Liver (tissue), 9 donors: ENCODE measurements around the gene TM7SF3. TPM values are rescaled to one million over a fixed set of nuclear protein-coding genes. Genes with fewer than 3 reads are reported as not detected.

Experiments
- DNase-seq: peaks from one replicate; pipeline ENCODE4 v3.0.0-alpha.2; 2017; ENCODE audit warnings: low spot score
- H3K27ac ChIP-seq, 2 donors: one replicate each; pipeline ENCODE4 v1.7.0; 2013; ENCODE audit warnings: inconsistent platforms in 2 of 2, low read length in 2 of 2, control low read depth in 1 of 2, low read depth in 1 of 2, mild to moderate bottlenecking in 1 of 2
- H3K27me3 ChIP-seq, 4 donors: one replicate each; pipeline versions ENCODE4 v1.6.1 to v1.7.0; 2013; ENCODE audit warnings: low read length in 3 of 4, inconsistent platforms in 1 of 4, mild to moderate bottlenecking in 1 of 4, moderate library complexity in 1 of 4; ENCODE audit not compliant: control insufficient read depth in 4 of 4, insufficient read depth in 4 of 4
- H3K36me3 ChIP-seq, 4 donors: one replicate each; pipeline versions ENCODE4 v1.6.1 to v1.7.0; 2013; ENCODE audit warnings: low read length in 3 of 4, mild to moderate bottlenecking in 3 of 4, low read depth in 1 of 4, moderate library complexity in 1 of 4; ENCODE audit not compliant: control insufficient read depth in 4 of 4, insufficient read depth in 3 of 4
- H3K4me1 ChIP-seq, 4 donors: one replicate each; pipeline versions ENCODE4 v1.6.1 to v1.7.0; 2013; ENCODE audit warnings: low read length in 3 of 4, mild to moderate bottlenecking in 3 of 4, moderate library complexity in 1 of 4; ENCODE audit not compliant: control insufficient read depth in 4 of 4, insufficient read depth in 4 of 4
- H3K4me3 ChIP-seq, 3 donors: one replicate each; pipeline versions ENCODE4 v1.6.1 to v1.7.0; 2013; ENCODE audit warnings: low read length in 3 of 3, control low read depth in 1 of 3, low read depth in 1 of 3, mild to moderate bottlenecking in 1 of 3
- H3K9ac ChIP-seq, 2 donors: one replicate each; pipeline ENCODE4 v1.7.0; 2013; ENCODE audit warnings: low read length in 2 of 2, mild to moderate bottlenecking in 2 of 2, moderate library complexity in 2 of 2, control low read depth in 1 of 2, low read depth in 1 of 2
- H3K9me3 ChIP-seq, 4 donors: one replicate each; pipeline versions ENCODE4 v1.6.1 to v1.7.0; 2013; ENCODE audit warnings: low read length in 3 of 4; ENCODE audit not compliant: control insufficient read depth in 4 of 4
- ATF3 ChIP-seq: IDR thresholded peaks from 2 replicates; pipeline ENCODE4 v1.6.1; 2016; ENCODE audit warnings: antibody characterized with exemption
- EGR1 ChIP-seq, 2 donors: IDR thresholded peaks; 2 replicates each; pipeline ENCODE4 v1.6.1; 2016 to 2018; ENCODE audit warnings: antibody characterized with exemption in 2 of 2, low read depth in 2 of 2
- FOXA1 ChIP-seq: IDR thresholded peaks from 2 replicates; pipeline ENCODE4 v1.6.1; 2016; ENCODE audit warnings: antibody characterized with exemption
- FOXA2 ChIP-seq: IDR thresholded peaks from 2 replicates; pipeline ENCODE4 v1.6.1; 2016; ENCODE audit warnings: antibody characterized with exemption
- GABPA ChIP-seq, 2 donors: IDR thresholded peaks in 1 of 2; conservative IDR thresholded peaks in 1 of 2; 2 replicates each; pipeline ENCODE4 v1.6.1; 2016; ENCODE audit warnings: antibody characterized with exemption in 2 of 2, mild to moderate bottlenecking in 1 of 2, moderate library complexity in 1 of 2
- HNF4A ChIP-seq, 2 donors: conservative IDR thresholded peaks; 2 replicates each; pipeline ENCODE4 v1.6.1; 2016; ENCODE audit warnings: antibody characterized with exemption in 2 of 2, mild to moderate bottlenecking in 2 of 2
- HNF4G ChIP-seq: IDR thresholded peaks from 2 replicates; pipeline ENCODE4 v1.6.1; 2016; ENCODE audit warnings: antibody characterized with exemption
- JUND ChIP-seq, 2 donors: IDR thresholded peaks; 2 replicates each; pipeline ENCODE4 v1.6.1; 2016; ENCODE audit warnings: antibody characterized with exemption in 2 of 2
- MAX ChIP-seq: IDR thresholded peaks from 2 replicates; pipeline ENCODE4 v1.6.1; 2016; ENCODE audit warnings: antibody characterized with exemption
- NR2F2 ChIP-seq: IDR thresholded peaks from 2 replicates; pipeline ENCODE4 v1.6.1; 2016; ENCODE audit warnings: antibody characterized with exemption
- RAD21 ChIP-seq, 2 donors: IDR thresholded peaks; 2 replicates each; pipeline ENCODE4 v1.6.1; 2016; ENCODE audit warnings: antibody characterized with exemption in 2 of 2, mild to moderate bottlenecking in 2 of 2
- REST ChIP-seq: IDR thresholded peaks from 2 replicates; pipeline ENCODE4 v1.6.1; 2016; ENCODE audit warnings: antibody characterized with exemption, mild to moderate bottlenecking
- RXRA ChIP-seq, 2 donors: IDR thresholded peaks; 2 replicates each; pipeline ENCODE4 v1.6.1; 2017 to 2018; ENCODE audit warnings: antibody characterized with exemption in 2 of 2, mild to moderate bottlenecking in 1 of 2
- SP1 ChIP-seq: IDR thresholded peaks from 2 replicates; pipeline ENCODE4 v1.6.1; 2018; ENCODE audit warnings: antibody characterized with exemption, mild to moderate bottlenecking
- TAF1 ChIP-seq: conservative IDR thresholded peaks from 2 replicates; pipeline ENCODE4 v1.6.1; 2016; ENCODE audit warnings: antibody characterized with exemption, mild to moderate bottlenecking
- YY1 ChIP-seq: IDR thresholded peaks from 2 replicates; pipeline ENCODE4 v1.6.1; 2016; ENCODE audit warnings: antibody characterized with exemption, mild to moderate bottlenecking
- WGBS: extraction: QIAGEN DNeasy Blood & Tissue Kit; methylation state at CpG from one replicate; pipeline ENCODE4 v1.1.7; 2013; 5-methylcytosine and 5-hydroxymethylcytosine counted together
- polyA plus RNA-seq, 2 donors: library from polyadenylated mRNA; stranded (reverse) in 1 of 2; unstranded in 1 of 2; fragments of 200-250 nt in 1 of 2; fragments of >200 nt in 1 of 2; fragmentation: Nextera tagmentation in 1 of 2; extraction: Ambion mirVana in 1 of 2; gene quantifications; one replicate each; pipeline versions ENCODE4 v1.2.1 to v1.2.3, GENCODE V29; 2013 to 2015
- total RNA-seq, 2 donors: library from RNA; depleted of rRNA; stranded (reverse); fragments of >200 nt; gene quantifications; one replicate each; pipeline ENCODE4 v1.2.3, GENCODE V29; 2014
- TF ChIP-seq, protein P1 (sequence below): IDR thresholded peaks from 2 replicates; pipeline ENCODE4 v1.6.1; 2016; ENCODE audit warnings: antibody characterized with exemption
- TF ChIP-seq, protein P2 (sequence below): fragments of 150-350 bp; IDR thresholded peaks from 2 replicates; pipeline ENCODE4 v1.5.1; 2017; ENCODE audit warnings: improper control_type of control experiment, low read depth, low read length; ENCODE audit not compliant: missing input control
- donor health status: healthy.
- donor health status: healthy.
- donor health status: healthy.
- donor health status: healthy.
- donor health status: healthy.

The TM7SF3 gene
- total and polyA plus RNA-seq, 4 donors, result 21.5 to 60.8 (median 44.6) TPM

DNA sequence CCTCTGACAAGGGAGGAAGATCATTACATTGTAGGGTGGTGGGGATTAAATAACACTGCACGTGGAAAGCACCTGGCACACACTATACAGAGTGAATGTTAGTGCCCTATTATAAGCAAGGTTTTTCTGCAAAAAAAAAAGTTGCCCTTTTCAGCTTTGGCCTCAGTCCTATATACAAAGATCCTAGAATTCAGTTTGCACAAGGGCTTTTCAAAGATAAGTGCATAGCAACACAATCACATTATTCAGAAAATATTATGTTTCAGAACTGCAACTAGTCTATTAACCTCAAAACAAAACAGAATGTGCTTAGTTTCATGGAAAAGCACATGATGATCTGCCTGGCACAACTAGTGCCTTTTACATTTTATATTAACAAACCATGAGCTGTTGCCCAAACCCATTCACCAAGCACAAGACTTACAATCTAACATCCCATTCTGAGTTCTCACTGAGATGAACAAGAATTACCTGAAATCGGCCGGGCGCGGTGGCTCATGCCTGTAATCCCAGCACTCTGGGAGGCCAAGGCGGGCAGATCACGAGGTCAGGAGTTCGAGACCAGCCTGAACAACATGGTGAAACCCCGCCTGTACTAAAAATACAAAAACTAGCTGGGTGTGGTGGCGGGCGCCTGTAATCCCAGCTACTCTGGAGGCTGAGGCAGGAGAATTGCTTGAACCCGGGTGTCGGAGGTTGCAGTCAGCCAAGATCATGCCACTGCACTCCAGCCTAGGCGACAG, 1.8 kb downstream of the TM7SF3 start:
- peak overlapping the region; percentile 87 to 99 for H3K27ac ChIP-seq
- no peak for DNase-seq
- peak overlapping the region in 1 of 3 donors; percentile 97 for H3K4me3 ChIP-seq
- H3K9ac ChIP-seq, result peak overlapping the region in 1 of 2 donors; percentile 91
- TF ChIP-seq NR2F2 (peak; percentile 20), HNF4A (conservative IDR thresholded peaks at IDR 0.05) (peak; percentile 47 to 58), HNF4G (no peak), FOXA2 (peak; percentile 23), EGR1 (IDR thresholded peaks at IDR 0.05; ENCODE audit: low read depth in 2 of 2) (no peak), RXRA (IDR thresholded peaks at IDR 0.05) (peak; percentile 34 to 38), JUND (IDR thresholded peaks at IDR 0.05) (no peak), TAF1 (peak; percentile 46), SP1 (peak; percentile 71)
- TF ChIP-seq, protein P1, sequence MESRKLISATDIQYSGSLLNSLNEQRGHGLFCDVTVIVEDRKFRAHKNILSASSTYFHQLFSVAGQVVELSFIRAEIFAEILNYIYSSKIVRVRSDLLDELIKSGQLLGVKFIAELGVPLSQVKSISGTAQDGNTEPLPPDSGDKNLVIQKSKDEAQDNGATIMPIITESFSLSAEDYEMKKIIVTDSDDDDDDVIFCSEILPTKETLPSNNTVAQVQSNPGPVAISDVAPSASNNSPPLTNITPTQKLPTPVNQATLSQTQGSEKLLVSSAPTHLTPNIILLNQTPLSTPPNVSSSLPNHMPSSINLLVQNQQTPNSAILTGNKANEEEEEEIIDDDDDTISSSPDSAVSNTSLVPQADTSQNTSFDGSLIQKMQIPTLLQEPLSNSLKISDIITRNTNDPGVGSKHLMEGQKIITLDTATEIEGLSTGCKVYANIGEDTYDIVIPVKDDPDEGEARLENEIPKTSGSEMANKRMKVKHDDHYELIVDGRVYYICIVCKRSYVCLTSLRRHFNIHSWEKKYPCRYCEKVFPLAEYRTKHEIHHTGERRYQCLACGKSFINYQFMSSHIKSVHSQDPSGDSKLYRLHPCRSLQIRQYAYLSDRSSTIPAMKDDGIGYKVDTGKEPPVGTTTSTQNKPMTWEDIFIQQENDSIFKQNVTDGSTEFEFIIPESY, result peak; percentile 46
- H3K36me3 ChIP-seq, result no peaks in the 10 kb centered on the region
- no peaks in the 10 kb centered on the region for H3K27me3 ChIP-seq
- H3K9me3 ChIP-seq, result no peaks in the 10 kb centered on the region
- H3K4me1 ChIP-seq, result peaks cover 1 to 52% (median 31%) of the 10 kb centered on the region in 4 donors
- 57% methylated on average over 14 of the region's 14 CpGs for WGBS

- no peak for DNase-seq
Observed at GRCh38 chr12:27009881-27010301, 4.3 kb downstream of the TM7SF3 start.

More at GRCh38 chr12:27009881-27010301, 4.3 kb downstream of the TM7SF3 start:
- no peak overlapping the region for H3K9ac ChIP-seq
- no peak overlapping the region for H3K27ac ChIP-seq
- H3K9me3 ChIP-seq, result no peaks in the 10 kb centered on the region
- H3K4me1 ChIP-seq, result peaks cover 6 to 56% (median 36%) of the 10 kb centered on the region in 4 donors
- TF ChIP-seq FOXA1 (no peak), RXRA (IDR thresholded peaks at IDR 0.05) (no peak), HNF4A (conservative IDR thresholded peaks at IDR 0.05) (no peak), ATF3 (no peak), HNF4G (no peak), RAD21 (IDR thresholded peaks at IDR 0.05) (no peak), YY1 (no peak), TAF1 (no peak), SP1 (no peak), FOXA2 (no peak), NR2F2 (no peak), MAX (no peak), JUND (IDR thresholded peaks at IDR 0.05) (no peak), GABPA (IDR thresholded peaks at IDR 0.05 in 1 of 2, conservative IDR thresholded peaks at IDR 0.05 in 1 of 2) (no peak), REST (no peak)
- TF ChIP-seq, protein P1, result no peak
- TF ChIP-seq, protein P2, sequence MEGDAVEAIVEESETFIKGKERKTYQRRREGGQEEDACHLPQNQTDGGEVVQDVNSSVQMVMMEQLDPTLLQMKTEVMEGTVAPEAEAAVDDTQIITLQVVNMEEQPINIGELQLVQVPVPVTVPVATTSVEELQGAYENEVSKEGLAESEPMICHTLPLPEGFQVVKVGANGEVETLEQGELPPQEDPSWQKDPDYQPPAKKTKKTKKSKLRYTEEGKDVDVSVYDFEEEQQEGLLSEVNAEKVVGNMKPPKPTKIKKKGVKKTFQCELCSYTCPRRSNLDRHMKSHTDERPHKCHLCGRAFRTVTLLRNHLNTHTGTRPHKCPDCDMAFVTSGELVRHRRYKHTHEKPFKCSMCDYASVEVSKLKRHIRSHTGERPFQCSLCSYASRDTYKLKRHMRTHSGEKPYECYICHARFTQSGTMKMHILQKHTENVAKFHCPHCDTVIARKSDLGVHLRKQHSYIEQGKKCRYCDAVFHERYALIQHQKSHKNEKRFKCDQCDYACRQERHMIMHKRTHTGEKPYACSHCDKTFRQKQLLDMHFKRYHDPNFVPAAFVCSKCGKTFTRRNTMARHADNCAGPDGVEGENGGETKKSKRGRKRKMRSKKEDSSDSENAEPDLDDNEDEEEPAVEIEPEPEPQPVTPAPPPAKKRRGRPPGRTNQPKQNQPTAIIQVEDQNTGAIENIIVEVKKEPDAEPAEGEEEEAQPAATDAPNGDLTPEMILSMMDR, result no peak
- H3K27me3 ChIP-seq, result no peaks in the 10 kb centered on the region
- WGBS, result 12% methylated on average over 1 of the region's 1 CpG
- no peaks in the 10 kb centered on the region for H3K36me3 ChIP-seq
- H3K4me3 ChIP-seq, result no peak overlapping the region
